Psoas muscle (tissue), 8 donors: ENCODE data around the gene HP1BP3. TPM values are rescaled to one million over a fixed set of nuclear protein-coding genes. Genes with fewer than 3 reads are reported as not detected.

ENCODE experiments used
- ATAC-seq, 4 donors: fragments of 200-7000 bp; cut with Tn5 transposase; one replicate each; pipeline ENCODE4 v1.9.1; 2020; ENCODE audit warnings: moderate library complexity in 3 of 4, mild to moderate bottlenecking in 2 of 4
- DNase-seq, 2 donors: peaks; one replicate each; pipeline ENCODE4 v3.0.0-alpha.2; 2020
- H3K27ac ChIP-seq: fragments of 200-600 bp; one replicate; pipeline ENCODE4 v1.8.0; 2022
- H3K27me3 ChIP-seq, 3 donors: fragments of 200-600 bp in 1 of 3; one replicate each; pipeline versions ENCODE4 v1.6.1 to v1.8.0; 2013 to 2022; ENCODE audit warnings: low read length in 2 of 3, mild to moderate bottlenecking in 2 of 3, moderate library complexity in 1 of 3; ENCODE audit not compliant: insufficient read depth in 3 of 3
- H3K36me3 ChIP-seq, 2 donors: fragments of 200-600 bp in 1 of 2; one replicate each; pipeline versions ENCODE4 v1.6.1 to v1.8.0; 2013 to 2022; ENCODE audit warnings: low read depth in 1 of 2, mild to moderate bottlenecking in 1 of 2, moderate library complexity in 1 of 2; ENCODE audit not compliant: insufficient read depth in 1 of 2
- H3K4me1 ChIP-seq: fragments of 200-600 bp; one replicate; pipeline ENCODE4 v1.8.0; 2022
- H3K4me3 ChIP-seq: fragments of 200-600 bp; one replicate; pipeline ENCODE4 v1.8.0; 2022; ENCODE audit warnings: mild to moderate bottlenecking
- H3K9me3 ChIP-seq: fragments of 200-600 bp; one replicate; pipeline ENCODE4 v1.8.0; 2022
- WGBS, 3 donors: extraction: QIAGEN DNeasy Blood & Tissue Kit; methylation state at CpG; one replicate each; pipeline versions ENCODE4 v1.1.6 to v1.1.7; 2013; 5-methylcytosine and 5-hydroxymethylcytosine counted together
- intact Hi-C, 2 donors: fragments of 100-400 bp; cut with DNase I; formaldehyde crosslinking; loops; one replicate each; pipeline versions ENCODE4 v1.11.0 to v1.14.2; 2022
- long read RNA-seq, 2 donors: library from polyadenylated mRNA; unstranded; transcript quantifications; one replicate each; pipeline ENCODE4 v2.0.0, GENCODE V29; 2021
- polyA plus RNA-seq, 3 donors: library from polyadenylated mRNA; stranded (reverse); fragments of 200-250 nt; gene quantifications; one replicate each; pipeline ENCODE4 v1.2.3, GENCODE V29; 2013
- total RNA-seq, 4 donors: library from RNA; stranded (reverse); fragmentation: NEBNext Ultra II Directional in 2 of 4; extraction: Animal tissue kit (Norgen Biotek cat#: 25700) in 2 of 4; gene quantifications; one replicate each; pipeline versions ENCODE4 v1.2.1 to v1.2.4, GENCODE V29; 2021 to 2023
- TF ChIP-seq, protein P1 (sequence below): fragments of 200-600 bp; IDR thresholded peaks from one replicate; pipeline ENCODE4 v1.8.0; 2022; ENCODE audit warnings: antibody characterized with exemption
- donor health status: healthy with polysubstance abuse.
- donor health status: DM: no; HTN: no; CAD: no; lungs with moderate emphysema.
- donor health status: Bipolar disorder and iron deficiency.
- donor health status: healthy.
- donor health status: DM: yes; HTN: yes; CAD: no.
- donor health status: DM: no; HTN: no; CAD: no.
- donor health status: DM: no; HTN: no; CAD: no.
- donor health status: DM: yes; HTN: yes; CAD: no.

HP1BP3 gene, protein sequence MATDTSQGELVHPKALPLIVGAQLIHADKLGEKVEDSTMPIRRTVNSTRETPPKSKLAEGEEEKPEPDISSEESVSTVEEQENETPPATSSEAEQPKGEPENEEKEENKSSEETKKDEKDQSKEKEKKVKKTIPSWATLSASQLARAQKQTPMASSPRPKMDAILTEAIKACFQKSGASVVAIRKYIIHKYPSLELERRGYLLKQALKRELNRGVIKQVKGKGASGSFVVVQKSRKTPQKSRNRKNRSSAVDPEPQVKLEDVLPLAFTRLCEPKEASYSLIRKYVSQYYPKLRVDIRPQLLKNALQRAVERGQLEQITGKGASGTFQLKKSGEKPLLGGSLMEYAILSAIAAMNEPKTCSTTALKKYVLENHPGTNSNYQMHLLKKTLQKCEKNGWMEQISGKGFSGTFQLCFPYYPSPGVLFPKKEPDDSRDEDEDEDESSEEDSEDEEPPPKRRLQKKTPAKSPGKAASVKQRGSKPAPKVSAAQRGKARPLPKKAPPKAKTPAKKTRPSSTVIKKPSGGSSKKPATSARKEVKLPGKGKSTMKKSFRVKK
- 100 to 1,000 TPM; 114 to 134 (median 116) TPM for total RNA-seq
- 100 to 1,000 TPM in 1 of 3 donors, 10 to 100 TPM in 2; 52.6 to 121 (median 68.2) TPM for polyA plus RNA-seq
- long read RNA-seq, donor 1, partial matches to known transcripts: 11 of 92 reads
- long read RNA-seq, donor 1, other reads (novel, unspliced or antisense): 81 of 92 reads
- long read RNA-seq, donor 2, partial matches to known transcripts: 88 of 200 reads
- long read RNA-seq, donor 2, other reads (novel, unspliced or antisense): 104 of 200 reads

DNA sequence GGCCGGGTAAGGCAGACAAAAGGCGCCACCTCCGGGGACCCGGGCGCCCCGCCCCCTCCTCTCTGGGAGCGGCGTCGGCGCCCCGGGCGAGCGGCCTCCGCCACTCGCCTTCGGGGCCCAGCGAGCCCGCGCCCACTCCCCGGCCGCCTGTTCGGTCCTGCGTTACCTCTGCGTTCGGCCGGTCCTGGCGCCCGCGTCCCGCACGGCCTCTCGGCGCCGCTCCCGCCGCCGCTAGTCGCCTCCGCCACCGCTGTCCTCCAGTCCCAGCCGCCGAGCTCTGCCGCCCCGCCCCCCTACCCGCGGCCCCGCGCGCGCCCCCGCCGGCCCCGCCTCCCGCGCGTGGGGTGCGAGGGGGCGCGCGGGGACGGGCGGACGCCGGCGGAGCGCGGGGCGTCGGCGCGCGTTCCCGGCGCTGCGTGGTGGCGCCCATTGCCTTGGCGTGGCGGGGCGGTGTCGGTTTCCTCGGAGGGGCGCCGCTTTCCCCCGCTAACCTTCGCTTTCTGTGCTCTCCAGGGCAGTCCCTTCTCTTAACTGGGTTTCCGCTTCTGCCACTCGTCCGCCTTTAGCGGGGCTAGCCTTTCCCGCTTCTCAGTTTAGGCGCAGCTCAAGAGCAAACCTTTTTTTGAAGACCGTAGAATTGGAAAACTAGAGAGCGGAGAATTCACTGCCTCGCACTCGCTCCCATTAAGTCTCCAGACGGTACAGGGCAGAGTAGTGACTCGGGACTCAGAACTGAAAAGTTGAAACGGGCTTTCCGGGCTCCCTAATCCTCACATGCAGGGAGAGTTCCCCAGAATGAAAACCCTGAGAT is at the start of gene HP1BP3:
Gene HP1BP3 (minus strand): TSS at position 279 of the 811 bp plus-strand sequence. CDS start 6,867 bp downstream, outside the sequence.
- ATAC-seq (peak; percentile 69 to 79 (median 74)), DNase-seq (peak; percentile 86 to 90)
- no peaks in the 10 kb centered on the region for H3K9me3 ChIP-seq
- intact Hi-C loops: loop anchor here (5.0 to 10.0 kb wide), 2 partner anchors 90 to 208 kb away; no protein-coding TSS in a partner anchor
- TF ChIP-seq, protein P1, sequence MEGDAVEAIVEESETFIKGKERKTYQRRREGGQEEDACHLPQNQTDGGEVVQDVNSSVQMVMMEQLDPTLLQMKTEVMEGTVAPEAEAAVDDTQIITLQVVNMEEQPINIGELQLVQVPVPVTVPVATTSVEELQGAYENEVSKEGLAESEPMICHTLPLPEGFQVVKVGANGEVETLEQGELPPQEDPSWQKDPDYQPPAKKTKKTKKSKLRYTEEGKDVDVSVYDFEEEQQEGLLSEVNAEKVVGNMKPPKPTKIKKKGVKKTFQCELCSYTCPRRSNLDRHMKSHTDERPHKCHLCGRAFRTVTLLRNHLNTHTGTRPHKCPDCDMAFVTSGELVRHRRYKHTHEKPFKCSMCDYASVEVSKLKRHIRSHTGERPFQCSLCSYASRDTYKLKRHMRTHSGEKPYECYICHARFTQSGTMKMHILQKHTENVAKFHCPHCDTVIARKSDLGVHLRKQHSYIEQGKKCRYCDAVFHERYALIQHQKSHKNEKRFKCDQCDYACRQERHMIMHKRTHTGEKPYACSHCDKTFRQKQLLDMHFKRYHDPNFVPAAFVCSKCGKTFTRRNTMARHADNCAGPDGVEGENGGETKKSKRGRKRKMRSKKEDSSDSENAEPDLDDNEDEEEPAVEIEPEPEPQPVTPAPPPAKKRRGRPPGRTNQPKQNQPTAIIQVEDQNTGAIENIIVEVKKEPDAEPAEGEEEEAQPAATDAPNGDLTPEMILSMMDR: no peak
- 0 to 1% (median 0%) methylated on average over 31 to 96 of the region's 99 CpGs for WGBS, 3 donors
- H3K4me1 ChIP-seq: peaks cover 30% of the 10 kb centered on the region
- no peaks in the 10 kb centered on the region for H3K27me3 ChIP-seq
- H3K4me3 ChIP-seq: peak within 1 kb of the TSS; percentile 82
- peak within 1 kb of the TSS; percentile 93 for H3K27ac ChIP-seq
- H3K36me3 ChIP-seq: no peaks in the 10 kb centered on the region

DNA sequence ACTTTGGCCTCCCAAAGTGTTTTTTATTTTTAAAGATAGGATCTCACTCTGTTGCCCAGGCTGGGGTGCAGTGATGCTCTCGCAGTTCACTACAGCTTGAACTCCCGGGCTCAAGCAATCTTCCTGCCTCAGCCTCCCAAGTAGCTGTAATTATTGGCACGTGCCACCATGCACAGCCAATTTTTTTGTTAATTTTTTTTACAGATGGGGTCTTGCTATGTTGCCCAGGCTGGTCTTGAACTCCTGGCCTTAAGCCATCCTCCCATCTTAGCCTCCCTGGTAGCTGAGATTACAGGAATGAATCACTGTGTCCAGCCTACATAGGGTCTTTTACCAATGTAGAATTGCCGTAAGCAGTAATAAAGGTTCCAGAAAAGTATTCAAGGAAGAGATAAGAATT is 49.1 kb upstream of the HP1BP3 start:
- 96 to 98% (median 98%) methylated on average over 4 of the region's 4 CpGs for WGBS, 3 donors
- Histone ChIP-seq H3K27me3 (no peaks in the 10 kb centered on the region), H3K4me3 (no peak overlapping the region), H3K9me3 (no peaks in the 10 kb centered on the region), H3K4me1 (no peaks in the 10 kb centered on the region), H3K36me3 (peaks cover 0 to 21% of the 10 kb centered on the region in 2 donors), H3K27ac (no peak overlapping the region)
- TF ChIP-seq, protein P1: no peak
- DNase-seq: no peak
- intact Hi-C loops: no loop called here
- no peak for ATAC-seq

GRCh38 chr1:20834780-20835179 is 47.7 kb upstream of the HP1BP3 start:
- TF ChIP-seq, protein P1: no peak
- peaks cover 12% of the 10 kb centered on the region for H3K4me1 ChIP-seq
- peaks cover 0 to 9% of the 10 kb centered on the region in 2 donors for H3K36me3 ChIP-seq
- no peak for DNase-seq
- ATAC-seq: no peak
- no peak overlapping the region for H3K27ac ChIP-seq
- intact Hi-C loops: no loop called here
- no peak overlapping the region for H3K4me3 ChIP-seq
- no peaks in the 10 kb centered on the region for H3K9me3 ChIP-seq
- no peaks in the 10 kb centered on the region for H3K27me3 ChIP-seq

GRCh38 chr1:20834192-20834591 is 47.1 kb upstream of the HP1BP3 start:
- no peak for DNase-seq
- H3K9me3 ChIP-seq: no peaks in the 10 kb centered on the region
- 100% methylated on average over 1 of the region's 1 CpG for WGBS, 3 donors

More at GRCh38 chr1:20834192-20834591, 47.1 kb upstream of the HP1BP3 start:
- intact Hi-C loops: no loop called here
- Histone ChIP-seq H3K4me3 (no peak overlapping the region), H3K27me3 (no peaks in the 10 kb centered on the region), H3K27ac (no peak overlapping the region), H3K4me1 (peaks cover 12% of the 10 kb centered on the region), H3K36me3 (peaks cover 0 to 5% of the 10 kb centered on the region in 2 donors)
- TF ChIP-seq, protein P1: no peak
- ATAC-seq: no peak
